ENCODE data around the gene PARP14.
"Not testable (repeated sequence)": the region's sequence is repeated elsewhere in the genome, so short reads cannot be mapped to it uniquely, and the experiment has no call there.

Gene PARP14

DNA sequence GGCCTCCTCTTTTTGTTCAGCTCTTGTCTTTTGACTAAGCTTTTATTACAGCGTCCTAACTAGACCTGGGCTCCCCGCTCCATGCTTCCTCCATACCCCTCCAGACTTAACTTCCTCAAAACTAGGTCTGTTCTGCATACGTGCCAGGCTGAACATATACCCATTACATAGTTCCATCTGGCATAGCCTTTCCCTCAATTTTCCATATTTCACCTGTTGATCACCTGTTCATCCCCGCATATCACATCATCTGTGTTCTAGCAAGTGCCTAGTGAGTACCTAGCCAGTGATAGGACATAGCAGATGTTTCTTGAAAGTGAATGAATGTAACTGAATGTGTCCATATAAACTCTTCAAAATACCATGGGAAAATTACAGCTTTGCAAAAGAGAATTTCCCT, 36.0 kb downstream of the PARP14 start:
- no peak for DNase-seq (ENCODE audit: low read depth, low spot score)
- no peak overlapping the region for H3K27ac ChIP-seq

GRCh38 chr3:122719273-122719921, 38.8 kb downstream of the PARP14 start:
- no peak for DNase-seq (ENCODE audit: low read depth, low spot score)
- H3K27ac ChIP-seq = no peak overlapping the region

DNA sequence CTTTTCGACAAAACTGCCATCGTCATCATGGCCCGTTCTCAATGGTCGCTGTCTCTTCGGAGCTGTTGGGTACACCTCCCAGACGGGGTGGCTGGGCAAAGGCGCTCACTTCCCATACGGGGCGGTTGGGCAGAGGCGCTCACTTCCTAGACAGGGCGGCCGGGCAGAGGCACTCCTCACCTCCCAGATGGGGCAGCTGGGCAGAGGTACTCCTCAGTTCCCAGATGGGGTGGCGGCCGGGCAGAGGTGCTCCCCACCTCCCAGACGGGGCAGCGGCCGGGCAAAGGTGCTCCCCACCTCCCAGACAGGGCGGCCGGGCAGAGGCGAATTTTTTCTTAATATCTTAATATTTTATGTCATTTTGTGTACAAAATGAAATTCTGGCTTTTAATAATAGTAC, 44.5 kb downstream of the PARP14 start:
- H3K27ac ChIP-seq = no peak overlapping the region

GRCh38 chr3:122727294-122727693, 46.7 kb downstream of the PARP14 start:
- DNase-seq (ENCODE audit: low read depth, low spot score) = no peak
- no peak overlapping the region for H3K27ac ChIP-seq

More for the DNA sequence above, 44.5 kb downstream of the PARP14 start:
- no peak for DNase-seq (ENCODE audit: low read depth, low spot score)

DNA sequence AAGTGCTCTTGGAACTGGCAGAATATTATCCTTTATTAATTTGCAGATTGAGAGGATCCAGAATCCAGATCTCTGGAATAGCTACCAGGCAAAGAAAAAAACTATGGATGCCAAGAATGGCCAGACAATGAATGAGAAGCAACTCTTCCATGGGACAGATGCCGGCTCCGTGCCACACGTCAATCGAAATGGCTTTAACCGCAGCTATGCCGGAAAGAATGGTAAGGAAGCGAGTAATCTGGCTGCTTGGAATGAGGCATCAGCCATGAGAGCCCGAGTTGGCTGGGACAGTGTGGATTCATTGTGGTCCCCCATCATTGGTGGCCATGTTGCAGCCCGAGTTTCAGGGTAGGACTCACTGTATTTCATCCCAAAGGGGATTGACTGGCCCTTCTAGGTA, 47.1 kb downstream of the PARP14 start:
- DNase-seq (ENCODE audit: low read depth, low spot score) = no peak
- H3K27ac ChIP-seq = no peak overlapping the region

- no peak overlapping the region for H3K27ac ChIP-seq
- DNase-seq (ENCODE audit: low read depth, low spot score) = no peak
These were observed 47.5 kb downstream of the PARP14 start for GRCh38 chr3:122728186-122728585.

GRCh38 chr3:122728756-122729514, 48.3 kb downstream of the PARP14 start:
- H3K27ac ChIP-seq = no peak overlapping the region
- DNase-seq (ENCODE audit: low read depth, low spot score) = no peak

DNA sequence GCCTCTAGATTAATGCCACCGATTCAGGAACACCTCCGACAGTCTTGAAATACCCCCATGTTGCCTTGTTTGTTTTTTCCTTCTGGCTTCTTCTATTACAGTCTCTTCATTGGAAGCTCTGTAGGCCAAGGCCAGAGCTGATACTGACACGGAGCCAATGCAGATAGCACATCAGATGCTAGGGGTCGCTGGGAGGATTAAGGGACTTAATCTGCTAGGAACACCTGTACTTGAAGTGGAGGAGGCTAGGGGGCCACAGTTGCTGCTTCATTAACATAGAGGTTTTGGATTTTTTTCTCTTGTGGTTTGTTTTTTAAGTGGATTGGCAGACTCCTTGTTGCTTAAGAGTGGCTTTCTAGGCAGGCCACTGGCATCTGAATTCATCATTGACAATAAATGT, 49.6 kb downstream of the PARP14 start:
- H3K27ac ChIP-seq = no peak overlapping the region
- no peak for DNase-seq (ENCODE audit: low read depth, low spot score)

DNA sequence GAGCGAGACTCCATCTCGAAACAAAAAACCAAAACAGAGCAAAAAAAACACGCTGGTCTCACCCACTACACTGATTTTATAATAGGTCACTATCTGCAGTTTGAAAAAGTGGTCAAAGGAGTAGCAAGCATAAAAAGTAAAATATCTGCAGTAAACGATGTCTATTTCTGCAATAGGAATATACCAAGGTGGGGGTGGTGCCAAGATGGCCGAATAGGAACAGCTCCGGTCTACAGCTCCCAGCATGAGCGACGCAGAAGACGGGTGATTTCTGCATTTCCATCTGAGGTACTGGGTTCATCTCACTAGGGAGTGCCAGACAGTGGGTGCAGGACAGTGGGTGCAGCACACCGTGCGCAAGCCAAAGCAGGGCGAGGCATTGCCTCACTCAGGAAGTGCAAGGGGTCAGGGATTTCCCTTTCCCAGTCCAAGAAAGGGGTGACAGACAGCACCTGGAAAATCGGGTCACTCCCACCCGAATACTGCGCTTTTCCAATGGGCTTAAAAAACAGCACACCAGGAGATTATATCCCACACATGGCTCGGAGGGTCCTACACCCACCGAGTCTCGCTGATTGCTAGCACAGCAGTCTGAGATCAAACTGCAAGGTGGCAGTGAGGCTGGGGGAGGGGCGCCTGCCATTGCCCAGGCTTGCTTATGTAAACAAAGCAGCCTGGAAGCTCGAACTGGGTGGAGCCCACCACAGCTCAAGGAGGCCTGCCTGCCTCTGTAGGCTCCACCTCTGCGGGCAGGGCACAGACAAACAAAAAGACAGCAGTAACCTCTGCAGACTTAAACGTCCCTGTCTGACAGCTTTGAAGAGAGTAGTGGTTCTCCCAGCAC, 52.3 kb downstream of the PARP14 start:
- DNase-seq (ENCODE audit: low read depth, low spot score); H3K27ac ChIP-seq: not testable (repeated sequence)

GRCh38 chr3:122739172-122739571, 58.5 kb downstream of the PARP14 start:
- DNase-seq (ENCODE audit: low read depth, low spot score) = no peak
- no peak overlapping the region for H3K27ac ChIP-seq

DNA sequence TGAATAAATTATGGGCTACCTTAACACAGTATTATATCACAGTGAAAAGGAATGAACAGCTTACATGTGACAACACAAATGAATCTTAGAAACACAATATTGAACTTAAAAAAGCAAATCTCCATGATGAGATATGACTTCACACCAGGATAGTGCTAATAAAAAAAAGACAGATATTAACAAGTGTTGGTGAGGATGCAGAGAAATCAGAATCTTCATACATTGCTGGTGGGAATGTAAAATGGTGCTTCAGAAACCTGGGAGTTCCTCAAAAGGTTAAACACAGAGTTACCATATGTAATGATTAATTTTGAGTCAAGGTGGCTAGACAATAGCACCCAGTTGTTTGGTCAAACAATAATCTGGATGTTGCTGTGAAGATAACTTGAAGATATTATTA, 61.6 kb downstream of the PARP14 start:
- DNase-seq (ENCODE audit: low read depth, low spot score) = no peak
- no peak overlapping the region for H3K27ac ChIP-seq

GRCh38 chr3:122743581-122744120, 63.0 kb downstream of the PARP14 start:
- H3K27ac ChIP-seq = no peak overlapping the region
- no peak for DNase-seq (ENCODE audit: low read depth, low spot score)

- DNase-seq (ENCODE audit: low read depth, low spot score) = peak; percentile 26
- H3K27ac ChIP-seq = peak overlapping the region; percentile 67
These were observed 64.9 kb downstream of the PARP14 start for GRCh38 chr3:122745369-122746021.

DNA sequence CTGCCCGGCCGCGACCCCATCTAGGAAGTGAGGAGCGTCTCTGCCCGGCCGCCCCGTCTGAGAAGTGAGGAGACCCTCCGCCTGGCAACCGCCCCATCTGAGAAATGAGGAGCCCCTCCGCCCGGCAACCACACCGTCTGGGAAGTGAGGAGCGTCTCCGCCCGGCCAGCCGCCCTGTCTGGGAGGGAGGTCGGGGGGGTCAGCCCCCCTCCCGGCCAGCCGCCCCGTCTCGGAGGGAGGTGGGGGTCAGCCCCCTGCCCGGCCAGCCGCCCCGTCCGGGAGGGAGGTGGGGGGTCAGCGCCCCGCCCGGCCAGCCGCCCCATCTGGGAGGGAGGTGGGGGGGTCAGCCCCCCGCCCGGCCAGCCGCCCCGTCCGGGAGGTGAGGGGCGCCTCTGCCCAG, 66.7 kb downstream of the PARP14 start:
- not testable (repeated sequence) for H3K27ac ChIP-seq; DNase-seq (ENCODE audit: low read depth, low spot score)

DNA sequence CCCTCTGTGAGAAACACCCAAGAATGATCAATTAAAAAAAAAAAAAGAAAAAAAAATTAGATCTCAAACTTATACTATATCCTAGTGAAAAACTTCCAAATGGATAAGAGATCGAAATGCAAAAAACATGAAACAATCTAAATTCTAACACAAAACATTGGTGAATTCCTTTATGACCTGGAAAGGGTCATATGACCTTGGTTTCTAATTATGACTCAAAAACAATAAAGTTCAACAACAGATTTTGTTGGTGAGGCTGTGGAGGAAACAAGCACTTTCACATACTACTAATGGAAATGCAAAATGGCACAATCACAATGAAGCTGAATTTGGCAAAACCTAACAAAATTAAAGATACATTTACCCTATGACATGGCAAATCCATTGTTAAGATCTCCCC, 67.7 kb downstream of the PARP14 start:
- DNase-seq (ENCODE audit: low read depth, low spot score) = no peak
- no peak overlapping the region for H3K27ac ChIP-seq

DNA sequence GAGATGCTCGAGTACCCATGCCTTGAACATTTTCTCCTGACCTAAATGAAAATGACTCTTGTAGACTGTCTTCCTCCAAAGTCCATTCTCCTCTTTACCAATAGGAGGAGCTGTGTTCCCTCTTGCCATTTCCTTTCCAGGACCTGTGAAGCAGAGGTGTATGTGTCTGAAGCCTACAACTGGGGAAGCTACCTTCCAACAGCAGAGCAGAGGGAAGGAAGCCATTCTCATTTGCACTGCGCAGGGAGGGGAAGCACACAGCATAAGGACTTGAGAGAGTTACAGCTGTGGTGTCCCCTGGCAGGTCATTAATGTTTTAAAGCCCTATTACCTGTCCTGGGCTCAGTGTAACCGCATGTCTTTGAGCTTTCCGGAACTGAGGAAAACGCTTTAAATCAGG, 74.3 kb downstream of the PARP14 start:
- peak; percentile 29 for DNase-seq (ENCODE audit: low read depth, low spot score)
- no peak overlapping the region for H3K27ac ChIP-seq

GRCh38 chr3:122755491-122755890, 74.9 kb downstream of the PARP14 start:
- DNase-seq (ENCODE audit: low read depth, low spot score) = no peak
- no peak overlapping the region for H3K27ac ChIP-seq

GRCh38 chr3:122758877-122759560, 78.4 kb downstream of the PARP14 start:
- DNase-seq (ENCODE audit: low read depth, low spot score) = no peak
- no peak overlapping the region for H3K27ac ChIP-seq

GRCh38 chr3:122760453-122761271, 80.0 kb downstream of the PARP14 start:
- DNase-seq (ENCODE audit: low read depth, low spot score) = no peak
- no peak overlapping the region for H3K27ac ChIP-seq

All from epithelial cell of prostate (primary cell).